Testis (tissue), 3 donors: Measurements from ENCODE around the gene SPRYD3. TPM values are rescaled to one million over a fixed set of nuclear protein-coding genes. Genes with fewer than 3 reads are reported as not detected.
A peak's percentile ranks its signal among the peaks of the same experiment; 100 is the strongest.

Experiments
- DNase-seq: peaks from one replicate; pipeline ENCODE4 v3.0.0-alpha.2; 2019
- H3K27ac ChIP-seq, 2 donors: fragments of 200-600 bp; sonication (generic); one replicate each; pipeline ENCODE4 v1.5.1; 2019
- H3K27me3 ChIP-seq: fragments of 200-600 bp; sonication (generic); one replicate; pipeline ENCODE4 v1.5.1; 2019
- H3K36me3 ChIP-seq: fragments of 200-600 bp; sonication (generic); one replicate; pipeline ENCODE4 v1.5.1; 2017; ENCODE audit warnings: low read depth; ENCODE audit errors: missing control alignments
- H3K4me1 ChIP-seq: fragments of 200-600 bp; sonication (generic); one replicate; pipeline ENCODE4 v1.5.1; 2019
- H3K4me3 ChIP-seq, 2 donors: fragments of 200-600 bp; sonication (generic); one replicate each; pipeline ENCODE4 v1.5.1; 2017 to 2019
- H3K9me3 ChIP-seq: fragments of 200-600 bp; sonication (generic); one replicate; pipeline ENCODE4 v1.5.1; 2017
- POLR2A ChIP-seq: fragments of 450-650 bp; IDR thresholded peaks from one replicate; pipeline ENCODE4 v1.6.1; 2017; ENCODE audit warnings: antibody characterized with exemption, mild to moderate bottlenecking, moderate library complexity
- WGBS, 2 donors: methylation state at CpG; one replicate each; pipeline ENCODE4 v1.1.5; 2018; 5-methylcytosine and 5-hydroxymethylcytosine counted together
- intact Hi-C: fragments of 100-400 bp; cut with DNase I; formaldehyde crosslinking; loops from one replicate; pipeline ENCODE4 v1.15.1; 2023; ENCODE audit warnings: low total_unique reads
- polyA plus RNA-seq: library from polyadenylated mRNA; stranded (reverse); fragments of 350-450 nt; fragmentation: Illumina TruSeq; extraction: RNeasy Lipid Tissue Mini Kit (QIAGEN cat#74804); gene quantifications from one replicate; pipeline ENCODE4 v1.2.3, GENCODE V29; 2014; ENCODE audit warnings: low read depth, low replicate concordance; ENCODE audit not compliant: insufficient read depth
- total RNA-seq, 2 donors: library from RNA; depleted of rRNA; stranded (reverse); fragments of >200 nt; gene quantifications; one replicate each; pipeline ENCODE4 v1.2.3, GENCODE V29; 2016
- TF ChIP-seq, protein P1 (sequence below), 3 experiments: fragments of 450-650 bp in 2 of 3; fragments of 200-600 bp in 1 of 3; sonication (generic) in 1 of 3; IDR thresholded peaks; one replicate each; pipeline ENCODE4 v1.5.1; 2016 to 2019; ENCODE audit warnings: antibody characterized with exemption in 3 of 3, mild to moderate bottlenecking in 2 of 3, moderate library complexity in 1 of 3

The SPRYD3 gene
- total and polyA plus RNA-seq, 3 donors from 2014 or later: 27.7 to 29.5 (median 29.5) TPM

DNA sequence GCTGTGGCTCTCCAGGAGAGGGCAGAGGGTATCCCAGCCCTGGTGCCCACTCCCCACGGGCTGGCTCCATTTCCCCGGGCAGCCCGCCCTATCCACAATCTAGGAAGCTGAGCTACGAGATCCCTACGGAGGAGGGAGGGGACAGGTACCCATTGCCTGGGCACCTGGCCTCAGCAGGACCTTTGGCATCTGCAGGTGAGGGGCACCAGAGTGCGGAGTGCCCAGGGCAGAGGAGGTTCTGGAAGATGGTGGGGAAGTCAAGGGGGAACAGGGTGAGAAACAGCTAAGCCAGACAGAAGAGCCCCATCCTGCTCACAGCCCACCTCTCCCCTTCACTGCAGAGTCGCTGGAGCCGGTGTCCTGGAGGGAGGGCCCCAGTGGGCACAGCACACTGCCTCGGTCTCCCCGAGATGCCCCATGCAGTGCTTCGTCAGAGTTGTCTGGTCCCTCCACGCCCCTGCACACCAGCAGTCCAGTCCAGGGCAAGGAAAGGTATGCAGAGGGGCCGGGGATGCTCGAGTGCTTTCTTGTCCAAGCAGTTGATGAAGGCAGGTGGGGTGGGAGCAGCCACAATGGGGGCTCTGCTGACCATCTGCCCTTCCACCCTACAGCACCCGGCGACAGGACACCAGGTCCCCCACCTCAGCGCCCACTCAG, 19.0 kb downstream of the SPRYD3 start:
- intact Hi-C loops: no loop called here
- WGBS, 2 donors: 85% methylated on average over 7 to 17 of the region's 17 CpGs
- H3K36me3 ChIP-seq: no peaks in the 10 kb centered on the region
- H3K9me3 ChIP-seq: no peaks in the 10 kb centered on the region
- no peak overlapping the region for H3K4me3 ChIP-seq
- H3K27ac ChIP-seq: peak overlapping the region; percentile 18 to 86
- peaks cover 50% of the 10 kb centered on the region for H3K4me1 ChIP-seq
- DNase-seq: peak; percentile 13
- no peaks in the 10 kb centered on the region for H3K27me3 ChIP-seq
- no peak for TF ChIP-seq POLR2A
- TF ChIP-seq, protein P1, sequence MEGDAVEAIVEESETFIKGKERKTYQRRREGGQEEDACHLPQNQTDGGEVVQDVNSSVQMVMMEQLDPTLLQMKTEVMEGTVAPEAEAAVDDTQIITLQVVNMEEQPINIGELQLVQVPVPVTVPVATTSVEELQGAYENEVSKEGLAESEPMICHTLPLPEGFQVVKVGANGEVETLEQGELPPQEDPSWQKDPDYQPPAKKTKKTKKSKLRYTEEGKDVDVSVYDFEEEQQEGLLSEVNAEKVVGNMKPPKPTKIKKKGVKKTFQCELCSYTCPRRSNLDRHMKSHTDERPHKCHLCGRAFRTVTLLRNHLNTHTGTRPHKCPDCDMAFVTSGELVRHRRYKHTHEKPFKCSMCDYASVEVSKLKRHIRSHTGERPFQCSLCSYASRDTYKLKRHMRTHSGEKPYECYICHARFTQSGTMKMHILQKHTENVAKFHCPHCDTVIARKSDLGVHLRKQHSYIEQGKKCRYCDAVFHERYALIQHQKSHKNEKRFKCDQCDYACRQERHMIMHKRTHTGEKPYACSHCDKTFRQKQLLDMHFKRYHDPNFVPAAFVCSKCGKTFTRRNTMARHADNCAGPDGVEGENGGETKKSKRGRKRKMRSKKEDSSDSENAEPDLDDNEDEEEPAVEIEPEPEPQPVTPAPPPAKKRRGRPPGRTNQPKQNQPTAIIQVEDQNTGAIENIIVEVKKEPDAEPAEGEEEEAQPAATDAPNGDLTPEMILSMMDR (IDR thresholded peaks at IDR 0.05): no peak

DNA sequence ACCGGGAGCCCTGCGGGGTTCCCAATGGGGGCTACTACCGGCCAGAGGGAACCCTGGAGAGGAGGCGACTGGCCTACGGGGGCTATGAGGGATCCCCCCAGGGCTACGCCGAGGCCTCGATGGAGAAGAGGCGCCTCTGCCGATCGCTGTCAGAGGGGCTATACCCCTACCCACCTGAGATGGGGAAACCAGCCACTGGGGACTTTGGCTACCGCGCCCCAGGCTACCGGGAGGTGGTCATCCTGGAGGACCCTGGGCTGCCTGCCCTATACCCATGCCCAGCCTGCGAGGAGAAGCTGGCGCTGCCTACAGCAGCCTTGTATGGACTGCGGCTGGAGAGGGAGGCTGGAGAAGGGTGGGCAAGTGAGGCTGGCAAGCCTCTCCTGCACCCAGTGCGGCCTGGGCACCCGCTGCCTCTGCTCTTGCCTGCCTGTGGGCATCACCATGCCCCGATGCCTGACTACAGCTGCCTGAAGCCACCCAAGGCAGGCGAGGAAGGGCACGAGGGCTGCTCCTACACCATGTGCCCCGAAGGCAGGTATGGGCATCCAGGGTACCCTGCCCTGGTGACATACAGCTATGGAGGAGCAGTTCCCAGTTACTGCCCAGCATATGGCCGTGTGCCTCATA, 19.6 kb downstream of the SPRYD3 start:
- peaks cover 45% of the 10 kb centered on the region for H3K4me1 ChIP-seq
- TF ChIP-seq, protein P1 (IDR thresholded peaks at IDR 0.05): no peak
- TF ChIP-seq POLR2A: no peak
- intact Hi-C loops: no loop called here
- no peaks in the 10 kb centered on the region for H3K36me3 ChIP-seq
- H3K27me3 ChIP-seq: no peaks in the 10 kb centered on the region
- H3K9me3 ChIP-seq: no peaks in the 10 kb centered on the region
- no peak overlapping the region for H3K4me3 ChIP-seq
- no peak for DNase-seq
- H3K27ac ChIP-seq: peak overlapping the region; percentile 18 to 86
- WGBS, 2 donors: 90% methylated on average over 17 of the region's 24 CpGs; no CpG with 5 or more reads in 1 of the 2 donors

DNA sequence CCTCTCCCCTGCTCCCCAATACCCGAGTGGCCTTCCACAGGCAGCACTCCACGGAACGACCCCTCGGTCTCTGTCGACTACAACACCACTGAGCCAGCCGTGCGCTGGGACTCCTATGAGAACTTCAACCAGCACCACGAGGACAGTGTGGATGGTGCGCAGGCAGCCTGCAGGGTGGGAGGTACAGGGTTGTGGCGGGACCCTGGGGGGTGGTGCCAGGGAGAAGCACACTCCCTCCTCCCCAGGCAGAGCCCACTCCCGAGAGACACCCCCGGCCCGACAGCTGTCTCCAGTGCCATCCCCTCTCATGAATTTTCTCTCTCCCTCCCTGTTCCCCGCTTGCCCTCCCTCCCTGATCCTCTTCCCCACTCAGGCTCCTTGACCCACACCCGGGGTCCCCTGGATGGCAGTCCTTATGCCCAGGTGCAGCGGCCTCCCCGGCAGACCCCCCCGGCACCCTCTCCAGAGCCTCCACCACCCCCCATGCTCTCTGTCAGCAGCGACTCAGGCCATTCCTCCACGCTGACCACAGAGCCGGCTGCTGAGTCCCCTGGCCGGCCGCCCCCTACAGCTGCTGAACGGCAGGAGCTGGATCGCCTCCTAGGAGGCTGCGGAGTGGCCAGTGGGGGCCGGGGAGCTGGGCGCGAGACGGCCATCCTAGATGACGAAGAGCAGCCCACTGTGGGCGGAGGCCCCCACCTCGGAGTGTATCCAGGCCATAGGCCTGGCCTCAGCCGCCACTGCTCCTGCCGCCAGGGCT, 20.3 kb downstream of the SPRYD3 start:
- Histone ChIP-seq H3K36me3 (no peaks in the 10 kb centered on the region), H3K4me1 (peaks cover 43% of the 10 kb centered on the region), H3K27ac (no peak overlapping the region), H3K4me3 (no peak overlapping the region), H3K27me3 (no peaks in the 10 kb centered on the region), H3K9me3 (no peaks in the 10 kb centered on the region)
- intact Hi-C loops: no loop called here
- 78 to 89% methylated on average over 16 to 28 of the region's 35 CpGs for WGBS, 2 donors
- TF ChIP-seq, protein P1 (IDR thresholded peaks at IDR 0.05): no peak
- TF ChIP-seq POLR2A: no peak
- DNase-seq: peak; percentile 14

DNA sequence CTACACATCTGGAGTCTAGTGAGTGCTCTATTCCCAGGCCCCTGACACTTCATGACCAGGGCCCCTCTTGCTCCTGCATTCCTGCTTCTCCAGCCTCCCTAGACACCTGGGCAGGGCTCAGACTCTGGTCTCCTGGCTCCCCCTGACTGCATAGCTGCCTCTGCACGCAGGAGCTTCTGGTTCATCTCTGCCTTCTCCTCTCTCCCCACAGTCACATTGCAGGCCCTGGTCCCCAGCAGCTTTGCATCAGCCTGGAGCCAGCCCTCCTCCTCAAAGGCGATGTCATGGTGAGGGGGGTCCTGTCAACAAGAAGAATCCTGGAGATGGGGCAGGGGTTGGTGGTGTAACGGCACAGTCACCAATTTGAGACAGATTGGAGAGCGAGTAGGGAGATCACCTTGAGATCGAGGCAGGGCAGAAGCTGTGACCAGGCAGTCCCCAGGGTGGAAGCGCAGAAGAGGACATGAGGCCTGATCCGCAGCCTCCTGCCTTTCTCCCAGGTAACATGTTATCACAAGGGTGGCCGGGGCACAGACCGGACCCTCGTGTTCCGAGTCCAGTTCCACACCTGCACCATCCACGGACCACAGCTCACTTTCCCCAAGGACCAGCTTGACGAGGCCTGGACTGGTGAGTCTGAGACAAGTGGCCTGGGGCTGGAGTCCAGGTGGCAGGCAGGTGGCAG, 21.2 kb downstream of the SPRYD3 start:
- DNase-seq: peak; percentile 13
- 86 to 91% methylated on average over 8 to 13 of the region's 13 CpGs for WGBS, 2 donors
- no peaks in the 10 kb centered on the region for H3K9me3 ChIP-seq
- intact Hi-C loops: no loop called here
- H3K4me3 ChIP-seq: no peak overlapping the region
- H3K27me3 ChIP-seq: no peaks in the 10 kb centered on the region
- TF ChIP-seq POLR2A: no peak
- TF ChIP-seq, protein P1 (IDR thresholded peaks at IDR 0.05): no peak
- peaks cover 43% of the 10 kb centered on the region for H3K4me1 ChIP-seq
- H3K36me3 ChIP-seq: no peaks in the 10 kb centered on the region
- H3K27ac ChIP-seq: peak overlapping the region in 1 of 2 donors; percentile 36
